Astrocyte (in vitro differentiated cells and primary cell): ENCODE data around the gene OR4E1.

Experiments
- CTCF ChIP-seq: IDR thresholded peaks from 2 replicates; pipeline ENCODE4 v1.5.1; 2011; ENCODE audit warnings: low read depth, mild to moderate bottlenecking, inconsistent platforms, low read length, moderate library complexity; ENCODE audit not compliant: insufficient read depth
- EZH2 ChIP-seq: IDR thresholded peaks from 2 replicates; pipeline ENCODE4 v1.6.1; 2012; ENCODE audit warnings: mild to moderate bottlenecking, low read length, inconsistent platforms; ENCODE audit not compliant: insufficient read depth

GRCh38 chr14:21704338-21704737 is 30.7 kb upstream of the OR4E1 start:
- TF ChIP-seq CTCF (no peak), EZH2 (no peak)
